Uterus (tissue), 4 donors: ENCODE results near the gene SUGCT. TPM values are rescaled to one million over a fixed set of nuclear protein-coding genes. Genes with fewer than 3 reads are reported as not detected.

Source experiments
- DNase-seq, 2 donors: peaks; one replicate each; pipeline ENCODE4 v3.0.0-alpha.2; 2019 to 2020
- H3K27ac ChIP-seq, 2 donors: fragments of 200-600 bp; sonication (generic); 1 replicate in 1 of 2; 2 replicates in 1 of 2; pipeline ENCODE4 v1.5.1; 2016 to 2018
- H3K27me3 ChIP-seq, 2 donors: fragments of 200-600 bp; sonication (generic); one replicate each; pipeline ENCODE4 v1.5.1; 2018 to 2019; ENCODE audit warnings: control low read depth in 1 of 2
- H3K36me3 ChIP-seq, 2 donors: fragments of 200-600 bp; sonication (generic); one replicate each; pipeline ENCODE4 v1.5.1; 2019; ENCODE audit warnings: control low read depth in 1 of 2
- H3K4me1 ChIP-seq, 2 donors: fragments of 200-600 bp; sonication (generic); one replicate each; pipeline ENCODE4 v1.5.1; 2018 to 2019; ENCODE audit warnings: control low read depth in 1 of 2
- H3K4me3 ChIP-seq, 2 donors: fragments of 200-600 bp; sonication (generic); 1 replicate in 1 of 2; 2 replicates in 1 of 2; pipeline ENCODE4 v1.5.1; 2018 to 2019; ENCODE audit warnings: mild to moderate bottlenecking in 1 of 2
- H3K9me3 ChIP-seq, 2 donors: fragments of 200-600 bp; sonication (generic); one replicate each; pipeline ENCODE4 v1.5.1; 2019; ENCODE audit warnings: control low read depth in 1 of 2
- POLR2A ChIP-seq, 2 donors: fragments of 450-650 bp; IDR thresholded peaks; one replicate each; pipeline ENCODE4 v1.6.1; 2016; ENCODE audit warnings: antibody characterized with exemption in 2 of 2, mild to moderate bottlenecking in 1 of 2, moderate library complexity in 1 of 2
- intact Hi-C: fragments of 100-400 bp; cut with DNase I; formaldehyde crosslinking; loops from one replicate; pipeline ENCODE4 v1.15.1; 2023; ENCODE audit warnings: low total_unique reads
- total RNA-seq, 4 donors: library from RNA; depleted of rRNA in 3 of 4; stranded (reverse); fragments of >200 nt in 3 of 4; gene quantifications; one replicate each; pipeline versions ENCODE4 v1.1.0 to v1.2.4, GENCODE V29; 2014 to 2023
- TF ChIP-seq, protein P1 (sequence below), 4 experiments: fragments of 200-600 bp in 2 of 4; fragments of 450-650 bp in 2 of 4; sonication (generic) in 2 of 4; IDR thresholded peaks; one replicate each; pipeline ENCODE4 v1.5.1; 2016 to 2019; ENCODE audit warnings: antibody characterized with exemption in 4 of 4, mild to moderate bottlenecking in 2 of 4, moderate library complexity in 1 of 4
- donor health status: DM: yes; HTN: yes; CAD: no.

Gene SUGCT
- total RNA-seq, 4 donors from 2014 or later: 2.0 to 9.6 (median 6.3) TPM; not detected in 1

DNA sequence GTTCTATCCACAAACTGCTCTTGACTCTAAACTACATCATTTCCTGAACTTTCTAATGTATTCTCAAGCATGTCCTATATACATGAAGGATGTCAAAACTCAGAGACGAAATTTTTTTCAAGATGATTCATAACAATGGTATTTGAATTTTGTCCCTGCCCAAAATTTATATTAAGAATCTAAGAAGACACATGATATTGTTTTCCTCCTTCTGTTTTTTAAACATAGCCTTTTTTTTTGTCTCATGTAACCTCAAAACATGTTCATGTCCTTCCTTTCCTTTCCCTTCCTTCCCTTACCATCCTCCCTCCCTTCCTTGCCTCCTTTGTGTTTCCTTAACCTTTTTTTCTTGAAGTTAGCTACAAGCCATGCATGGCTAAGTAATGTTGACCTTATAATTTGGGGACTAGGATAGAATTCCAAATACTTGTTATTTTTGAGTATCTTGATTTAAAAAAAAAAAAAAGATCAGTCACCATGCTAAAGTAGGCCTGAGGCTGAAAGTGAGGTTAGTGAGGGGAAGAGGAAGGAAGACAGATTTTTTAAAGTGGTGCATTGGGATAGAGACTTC lies 163.0 kb downstream of the SUGCT start:
- no peaks in the 10 kb centered on the region for H3K4me1 ChIP-seq
- no peak for DNase-seq
- H3K36me3 ChIP-seq: no peaks in the 10 kb centered on the region
- no peak overlapping the region for H3K4me3 ChIP-seq
- H3K27ac ChIP-seq: no peak overlapping the region
- TF ChIP-seq POLR2A (IDR thresholded peaks at IDR 0.05): no peak
- TF ChIP-seq, protein P1, sequence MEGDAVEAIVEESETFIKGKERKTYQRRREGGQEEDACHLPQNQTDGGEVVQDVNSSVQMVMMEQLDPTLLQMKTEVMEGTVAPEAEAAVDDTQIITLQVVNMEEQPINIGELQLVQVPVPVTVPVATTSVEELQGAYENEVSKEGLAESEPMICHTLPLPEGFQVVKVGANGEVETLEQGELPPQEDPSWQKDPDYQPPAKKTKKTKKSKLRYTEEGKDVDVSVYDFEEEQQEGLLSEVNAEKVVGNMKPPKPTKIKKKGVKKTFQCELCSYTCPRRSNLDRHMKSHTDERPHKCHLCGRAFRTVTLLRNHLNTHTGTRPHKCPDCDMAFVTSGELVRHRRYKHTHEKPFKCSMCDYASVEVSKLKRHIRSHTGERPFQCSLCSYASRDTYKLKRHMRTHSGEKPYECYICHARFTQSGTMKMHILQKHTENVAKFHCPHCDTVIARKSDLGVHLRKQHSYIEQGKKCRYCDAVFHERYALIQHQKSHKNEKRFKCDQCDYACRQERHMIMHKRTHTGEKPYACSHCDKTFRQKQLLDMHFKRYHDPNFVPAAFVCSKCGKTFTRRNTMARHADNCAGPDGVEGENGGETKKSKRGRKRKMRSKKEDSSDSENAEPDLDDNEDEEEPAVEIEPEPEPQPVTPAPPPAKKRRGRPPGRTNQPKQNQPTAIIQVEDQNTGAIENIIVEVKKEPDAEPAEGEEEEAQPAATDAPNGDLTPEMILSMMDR (IDR thresholded peaks at IDR 0.05): no peak
- no peaks in the 10 kb centered on the region for H3K9me3 ChIP-seq
- no peaks in the 10 kb centered on the region for H3K27me3 ChIP-seq
- intact Hi-C loops: no loop called here

DNA sequence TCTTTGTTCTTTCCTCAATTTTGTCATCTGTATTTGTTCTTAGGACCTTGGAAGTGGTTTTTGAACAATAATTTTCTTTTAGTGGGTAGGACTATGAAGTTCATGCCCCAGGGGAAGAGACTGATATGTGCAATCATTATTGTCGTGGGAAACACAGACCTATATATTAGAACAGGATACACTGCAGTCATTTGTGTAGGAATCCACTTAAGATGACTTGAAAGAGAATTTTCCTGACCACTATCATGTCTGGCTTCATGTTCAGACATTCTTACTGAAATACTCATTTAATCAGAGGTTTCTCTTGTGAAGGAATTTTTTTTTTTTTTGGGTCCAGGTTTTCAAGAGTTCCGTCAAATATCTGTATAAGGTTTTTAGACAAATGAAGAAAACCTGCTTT lies 163.6 kb downstream of the SUGCT start:
- H3K27me3 ChIP-seq: no peaks in the 10 kb centered on the region
- H3K36me3 ChIP-seq: no peaks in the 10 kb centered on the region
- no peaks in the 10 kb centered on the region for H3K4me1 ChIP-seq
- no peak for TF ChIP-seq POLR2A (IDR thresholded peaks at IDR 0.05)
- TF ChIP-seq, protein P1 (IDR thresholded peaks at IDR 0.05): no peak
- H3K4me3 ChIP-seq: no peak overlapping the region
- H3K27ac ChIP-seq: no peak overlapping the region
- H3K9me3 ChIP-seq: no peaks in the 10 kb centered on the region
- intact Hi-C loops: no loop called here
- no peak for DNase-seq

DNA sequence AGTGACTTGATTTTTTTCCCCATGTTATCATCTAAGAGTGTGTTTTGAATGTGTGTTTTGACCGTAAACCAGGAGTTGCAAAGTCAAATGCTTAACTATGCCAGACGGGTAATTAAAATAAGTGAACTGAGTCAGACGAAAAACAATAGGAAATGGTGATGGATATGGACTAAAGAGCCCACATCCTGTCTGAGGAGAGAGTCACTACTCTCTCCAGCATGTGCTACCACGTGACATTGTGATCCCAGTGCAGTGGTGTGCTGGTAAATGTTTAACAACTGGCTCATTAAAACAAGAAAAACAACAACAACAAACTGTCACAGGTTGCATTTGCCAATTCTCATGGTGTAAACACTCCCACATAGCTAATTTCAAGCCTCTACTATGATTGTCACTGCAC lies 164.3 kb downstream of the SUGCT start:
- DNase-seq: no peak
- Histone ChIP-seq H3K27ac (no peak overlapping the region), H3K4me1 (no peaks in the 10 kb centered on the region), H3K4me3 (no peak overlapping the region), H3K36me3 (no peaks in the 10 kb centered on the region), H3K9me3 (no peaks in the 10 kb centered on the region), H3K27me3 (no peaks in the 10 kb centered on the region)
- intact Hi-C loops: no loop called here
- no peak for TF ChIP-seq POLR2A (IDR thresholded peaks at IDR 0.05)
- TF ChIP-seq, protein P1 (IDR thresholded peaks at IDR 0.05): no peak

DNA sequence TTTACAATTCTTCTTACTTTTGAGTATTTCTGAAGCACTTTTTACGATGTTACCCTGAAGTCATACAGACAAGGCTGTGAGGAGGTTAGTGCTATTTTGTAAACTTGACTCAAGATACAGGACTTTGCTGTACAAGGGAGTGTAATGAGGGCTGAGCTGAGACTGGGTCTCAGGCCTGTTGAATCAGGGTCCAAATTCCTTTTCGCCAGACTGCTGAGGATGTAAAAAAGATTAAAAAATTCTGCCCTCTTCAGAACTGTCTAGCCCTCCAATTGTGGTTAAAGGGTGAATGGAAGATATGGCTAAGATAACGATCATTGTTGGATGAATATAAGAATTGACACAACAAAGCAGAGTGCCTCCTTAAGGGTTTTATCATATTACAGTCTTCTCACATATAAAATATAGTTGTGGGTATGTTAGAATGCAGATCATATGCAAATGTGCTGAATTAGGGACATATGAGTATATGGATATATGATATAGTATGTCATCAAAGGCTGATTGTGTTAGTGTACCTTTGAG lies 165.4 kb downstream of the SUGCT start:
- no peaks in the 10 kb centered on the region for H3K36me3 ChIP-seq
- no peak for DNase-seq
- H3K9me3 ChIP-seq: no peaks in the 10 kb centered on the region
- H3K27me3 ChIP-seq: no peaks in the 10 kb centered on the region
- no peak overlapping the region for H3K4me3 ChIP-seq
- intact Hi-C loops: no loop called here
- no peak overlapping the region for H3K27ac ChIP-seq
- TF ChIP-seq, protein P1 (IDR thresholded peaks at IDR 0.05): no peak
- no peak for TF ChIP-seq POLR2A (IDR thresholded peaks at IDR 0.05)
- H3K4me1 ChIP-seq: no peaks in the 10 kb centered on the region

DNA sequence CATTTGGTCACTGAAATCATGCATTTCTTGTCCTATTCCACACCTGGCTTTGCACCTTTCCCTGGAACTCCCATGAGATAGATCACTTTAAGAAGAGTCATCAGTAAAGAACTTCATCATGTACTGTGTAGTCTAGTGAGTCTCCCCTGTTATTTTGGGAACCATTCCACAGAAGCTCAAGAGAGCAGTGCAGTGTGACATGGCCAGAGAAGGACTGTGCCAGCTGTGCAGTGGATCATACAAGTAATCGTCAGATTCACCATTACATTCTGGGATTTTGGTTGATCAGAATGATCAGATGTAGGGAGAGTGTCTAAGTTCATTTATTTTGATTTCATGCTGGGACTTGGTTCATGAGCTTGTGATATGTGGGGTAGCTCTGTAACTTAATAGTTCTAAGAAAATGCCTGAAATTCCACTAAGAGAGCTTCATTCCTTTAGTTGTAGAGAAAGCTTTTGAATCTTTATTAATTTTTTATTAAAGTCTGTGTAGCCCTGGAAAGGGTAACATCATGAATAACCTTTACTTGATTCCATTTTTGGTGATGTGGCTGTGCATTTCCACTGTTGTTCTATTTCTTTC lies 166.8 kb downstream of the SUGCT start:
- H3K4me3 ChIP-seq: no peak overlapping the region
- no peaks in the 10 kb centered on the region for H3K36me3 ChIP-seq
- DNase-seq: no peak
- H3K4me1 ChIP-seq: no peaks in the 10 kb centered on the region
- intact Hi-C loops: no loop called here
- no peaks in the 10 kb centered on the region for H3K9me3 ChIP-seq
- no peak for TF ChIP-seq POLR2A (IDR thresholded peaks at IDR 0.05)
- TF ChIP-seq, protein P1 (IDR thresholded peaks at IDR 0.05): no peak
- H3K27ac ChIP-seq: no peak overlapping the region
- H3K27me3 ChIP-seq: no peaks in the 10 kb centered on the region
